ENCODE measurements around the gene SLC22A23. TPM values are rescaled to one million over a fixed set of nuclear protein-coding genes. Genes with fewer than 3 reads are reported as not detected.

SLC22A23 gene
- total and polyA plus RNA-seq, 2 experiments from 2014 or later: 6.1 to 38.3 TPM

DNA sequence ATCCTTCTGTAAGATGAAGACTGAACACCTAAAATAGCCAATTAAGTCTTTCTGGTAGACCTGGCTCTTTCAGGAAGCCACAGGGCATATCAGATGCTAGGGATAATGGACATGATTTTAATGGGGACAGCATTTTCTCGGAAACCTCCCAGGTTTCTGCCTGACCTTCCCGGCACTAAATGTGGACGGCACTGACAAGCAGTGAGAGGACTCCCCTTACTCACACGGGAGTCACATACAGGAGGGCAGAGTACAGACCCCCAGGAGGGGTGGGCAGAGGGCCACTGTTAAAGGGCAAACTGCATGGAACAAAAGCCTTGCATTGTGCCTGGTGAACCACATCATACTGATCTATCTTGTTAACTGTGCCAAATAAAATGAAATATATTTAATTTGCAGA is 178.2 kb downstream of the SLC22A23 start:
- Histone ChIP-seq H3K27me3 (ENCODE audit: insufficient read depth) (no peaks in the 10 kb centered on the region), H3F3A (replicated peaks; ENCODE audit: low read depth) (peaks cover 25% of the 10 kb centered on the region), H3K4me1 (ENCODE audit: insufficient read depth) (peaks cover 21% of the 10 kb centered on the region), H3K4me2 (no peak overlapping the region), H3K27ac (ENCODE audit: low read depth) (no peak overlapping the region), H3K9me2 (ENCODE audit: insufficient read depth) (no peaks in the 10 kb centered on the region), H3K4me3 (no peak overlapping the region), H4K20me1 (replicated peaks; ENCODE audit: insufficient read depth) (no peaks in the 10 kb centered on the region; the same call in 1 of the 2 replicates), H2AFZ (no peak overlapping the region), H3K79me2 (replicated peaks; ENCODE audit: insufficient read depth) (no peaks in the 10 kb centered on the region; the same call in 1 of the 2 replicates), H3K36me3 (ENCODE audit: insufficient read depth) (no peaks in the 10 kb centered on the region)
- Mint-ChIP-seq H3K4me1 (peaks cover 34% of the 10 kb centered on the region), H3K27me3 (ENCODE audit: insufficient read depth, low read depth, poor library complexity) (peaks cover 15% of the 10 kb centered on the region), H3K36me3 (ENCODE audit: low read depth) (peaks cover 43% of the 10 kb centered on the region), H3K27ac (no peak overlapping the region), H3K9me3 (no peaks in the 10 kb centered on the region), H3K4me3 (no peak overlapping the region)
- TF ChIP-seq POLR2AphosphoS5 (IDR thresholded peaks at IDR 0.05; ENCODE audit: low read depth) (no peak), ZNF114 (CRISPR knock-in tag; IDR thresholded peaks at IDR 0.05) (no peak)
- TF ChIP-seq, protein P1, sequence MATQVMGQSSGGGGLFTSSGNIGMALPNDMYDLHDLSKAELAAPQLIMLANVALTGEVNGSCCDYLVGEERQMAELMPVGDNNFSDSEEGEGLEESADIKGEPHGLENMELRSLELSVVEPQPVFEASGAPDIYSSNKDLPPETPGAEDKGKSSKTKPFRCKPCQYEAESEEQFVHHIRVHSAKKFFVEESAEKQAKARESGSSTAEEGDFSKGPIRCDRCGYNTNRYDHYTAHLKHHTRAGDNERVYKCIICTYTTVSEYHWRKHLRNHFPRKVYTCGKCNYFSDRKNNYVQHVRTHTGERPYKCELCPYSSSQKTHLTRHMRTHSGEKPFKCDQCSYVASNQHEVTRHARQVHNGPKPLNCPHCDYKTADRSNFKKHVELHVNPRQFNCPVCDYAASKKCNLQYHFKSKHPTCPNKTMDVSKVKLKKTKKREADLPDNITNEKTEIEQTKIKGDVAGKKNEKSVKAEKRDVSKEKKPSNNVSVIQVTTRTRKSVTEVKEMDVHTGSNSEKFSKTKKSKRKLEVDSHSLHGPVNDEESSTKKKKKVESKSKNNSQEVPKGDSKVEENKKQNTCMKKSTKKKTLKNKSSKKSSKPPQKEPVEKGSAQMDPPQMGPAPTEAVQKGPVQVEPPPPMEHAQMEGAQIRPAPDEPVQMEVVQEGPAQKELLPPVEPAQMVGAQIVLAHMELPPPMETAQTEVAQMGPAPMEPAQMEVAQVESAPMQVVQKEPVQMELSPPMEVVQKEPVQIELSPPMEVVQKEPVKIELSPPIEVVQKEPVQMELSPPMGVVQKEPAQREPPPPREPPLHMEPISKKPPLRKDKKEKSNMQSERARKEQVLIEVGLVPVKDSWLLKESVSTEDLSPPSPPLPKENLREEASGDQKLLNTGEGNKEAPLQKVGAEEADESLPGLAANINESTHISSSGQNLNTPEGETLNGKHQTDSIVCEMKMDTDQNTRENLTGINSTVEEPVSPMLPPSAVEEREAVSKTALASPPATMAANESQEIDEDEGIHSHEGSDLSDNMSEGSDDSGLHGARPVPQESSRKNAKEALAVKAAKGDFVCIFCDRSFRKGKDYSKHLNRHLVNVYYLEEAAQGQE (IDR thresholded peaks at IDR 0.05; ENCODE audit: unreplicated experiment): no peak
- no peak for DNase-seq (ENCODE audit: low spot score)
- ATAC-seq: no peak

DNA sequence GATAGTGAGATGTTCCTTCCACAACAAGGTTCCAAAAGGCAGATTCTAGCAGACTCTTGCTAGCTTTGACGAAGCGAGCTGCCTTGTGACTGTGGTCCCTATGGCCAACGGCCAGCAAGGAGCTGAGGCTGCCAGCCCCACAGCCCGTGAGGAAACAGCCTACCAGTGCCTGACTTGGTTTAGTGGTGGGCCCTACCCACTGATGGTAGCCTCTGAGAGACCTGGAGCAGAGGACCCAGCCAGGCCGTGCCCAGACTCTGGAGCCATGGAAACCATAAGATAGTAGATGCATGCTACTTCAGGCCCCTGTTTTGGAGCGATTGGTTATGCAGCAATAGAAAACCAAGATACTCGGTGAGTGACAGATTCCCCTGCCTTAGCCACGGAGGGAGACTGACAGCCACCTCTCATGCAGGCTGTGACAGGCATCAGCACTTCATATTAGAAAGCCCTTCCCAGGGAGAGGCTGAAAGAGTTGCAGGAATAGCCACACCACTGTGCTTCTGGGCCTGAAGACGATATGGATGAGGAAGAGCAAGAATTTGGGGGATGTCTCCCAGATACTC is 178.9 kb downstream of the SLC22A23 start:
- H3K27me3 Mint-ChIP-seq (ENCODE audit: insufficient read depth, low read depth, poor library complexity): peaks cover 15% of the 10 kb centered on the region
- H3K9me3 Mint-ChIP-seq: no peaks in the 10 kb centered on the region
- Histone ChIP-seq H3K4me3 (no peak overlapping the region), H3K4me1 (ENCODE audit: insufficient read depth) (peaks cover 19% of the 10 kb centered on the region), H3K9me2 (ENCODE audit: insufficient read depth) (no peaks in the 10 kb centered on the region), H2AFZ (no peak overlapping the region), H3F3A (replicated peaks; ENCODE audit: low read depth) (peaks cover 25% of the 10 kb centered on the region), H3K36me3 (ENCODE audit: insufficient read depth) (no peaks in the 10 kb centered on the region), H3K79me2 (replicated peaks; ENCODE audit: insufficient read depth) (no peaks in the 10 kb centered on the region; the same call in 1 of the 2 replicates), H3K27me3 (ENCODE audit: insufficient read depth) (no peaks in the 10 kb centered on the region), H3K27ac (ENCODE audit: low read depth) (no peak overlapping the region), H3K4me2 (no peak overlapping the region), H4K20me1 (replicated peaks; ENCODE audit: insufficient read depth) (no peaks in the 10 kb centered on the region; the same call in 1 of the 2 replicates)
- no peak overlapping the region for H3K4me3 Mint-ChIP-seq
- H3K27ac Mint-ChIP-seq: no peak overlapping the region
- no peak for DNase-seq (ENCODE audit: low spot score)
- H3K4me1 Mint-ChIP-seq: peaks cover 28% of the 10 kb centered on the region
- H3K36me3 Mint-ChIP-seq (ENCODE audit: low read depth): peaks cover 40% of the 10 kb centered on the region
- no peak for ATAC-seq
- TF ChIP-seq ZNF114 (CRISPR knock-in tag; IDR thresholded peaks at IDR 0.05): no peak
- TF ChIP-seq CREB1 (CRISPR knock-in tag; IDR thresholded peaks at IDR 0.05; ENCODE audit: low read depth): no peak
- TF ChIP-seq, protein P2, sequence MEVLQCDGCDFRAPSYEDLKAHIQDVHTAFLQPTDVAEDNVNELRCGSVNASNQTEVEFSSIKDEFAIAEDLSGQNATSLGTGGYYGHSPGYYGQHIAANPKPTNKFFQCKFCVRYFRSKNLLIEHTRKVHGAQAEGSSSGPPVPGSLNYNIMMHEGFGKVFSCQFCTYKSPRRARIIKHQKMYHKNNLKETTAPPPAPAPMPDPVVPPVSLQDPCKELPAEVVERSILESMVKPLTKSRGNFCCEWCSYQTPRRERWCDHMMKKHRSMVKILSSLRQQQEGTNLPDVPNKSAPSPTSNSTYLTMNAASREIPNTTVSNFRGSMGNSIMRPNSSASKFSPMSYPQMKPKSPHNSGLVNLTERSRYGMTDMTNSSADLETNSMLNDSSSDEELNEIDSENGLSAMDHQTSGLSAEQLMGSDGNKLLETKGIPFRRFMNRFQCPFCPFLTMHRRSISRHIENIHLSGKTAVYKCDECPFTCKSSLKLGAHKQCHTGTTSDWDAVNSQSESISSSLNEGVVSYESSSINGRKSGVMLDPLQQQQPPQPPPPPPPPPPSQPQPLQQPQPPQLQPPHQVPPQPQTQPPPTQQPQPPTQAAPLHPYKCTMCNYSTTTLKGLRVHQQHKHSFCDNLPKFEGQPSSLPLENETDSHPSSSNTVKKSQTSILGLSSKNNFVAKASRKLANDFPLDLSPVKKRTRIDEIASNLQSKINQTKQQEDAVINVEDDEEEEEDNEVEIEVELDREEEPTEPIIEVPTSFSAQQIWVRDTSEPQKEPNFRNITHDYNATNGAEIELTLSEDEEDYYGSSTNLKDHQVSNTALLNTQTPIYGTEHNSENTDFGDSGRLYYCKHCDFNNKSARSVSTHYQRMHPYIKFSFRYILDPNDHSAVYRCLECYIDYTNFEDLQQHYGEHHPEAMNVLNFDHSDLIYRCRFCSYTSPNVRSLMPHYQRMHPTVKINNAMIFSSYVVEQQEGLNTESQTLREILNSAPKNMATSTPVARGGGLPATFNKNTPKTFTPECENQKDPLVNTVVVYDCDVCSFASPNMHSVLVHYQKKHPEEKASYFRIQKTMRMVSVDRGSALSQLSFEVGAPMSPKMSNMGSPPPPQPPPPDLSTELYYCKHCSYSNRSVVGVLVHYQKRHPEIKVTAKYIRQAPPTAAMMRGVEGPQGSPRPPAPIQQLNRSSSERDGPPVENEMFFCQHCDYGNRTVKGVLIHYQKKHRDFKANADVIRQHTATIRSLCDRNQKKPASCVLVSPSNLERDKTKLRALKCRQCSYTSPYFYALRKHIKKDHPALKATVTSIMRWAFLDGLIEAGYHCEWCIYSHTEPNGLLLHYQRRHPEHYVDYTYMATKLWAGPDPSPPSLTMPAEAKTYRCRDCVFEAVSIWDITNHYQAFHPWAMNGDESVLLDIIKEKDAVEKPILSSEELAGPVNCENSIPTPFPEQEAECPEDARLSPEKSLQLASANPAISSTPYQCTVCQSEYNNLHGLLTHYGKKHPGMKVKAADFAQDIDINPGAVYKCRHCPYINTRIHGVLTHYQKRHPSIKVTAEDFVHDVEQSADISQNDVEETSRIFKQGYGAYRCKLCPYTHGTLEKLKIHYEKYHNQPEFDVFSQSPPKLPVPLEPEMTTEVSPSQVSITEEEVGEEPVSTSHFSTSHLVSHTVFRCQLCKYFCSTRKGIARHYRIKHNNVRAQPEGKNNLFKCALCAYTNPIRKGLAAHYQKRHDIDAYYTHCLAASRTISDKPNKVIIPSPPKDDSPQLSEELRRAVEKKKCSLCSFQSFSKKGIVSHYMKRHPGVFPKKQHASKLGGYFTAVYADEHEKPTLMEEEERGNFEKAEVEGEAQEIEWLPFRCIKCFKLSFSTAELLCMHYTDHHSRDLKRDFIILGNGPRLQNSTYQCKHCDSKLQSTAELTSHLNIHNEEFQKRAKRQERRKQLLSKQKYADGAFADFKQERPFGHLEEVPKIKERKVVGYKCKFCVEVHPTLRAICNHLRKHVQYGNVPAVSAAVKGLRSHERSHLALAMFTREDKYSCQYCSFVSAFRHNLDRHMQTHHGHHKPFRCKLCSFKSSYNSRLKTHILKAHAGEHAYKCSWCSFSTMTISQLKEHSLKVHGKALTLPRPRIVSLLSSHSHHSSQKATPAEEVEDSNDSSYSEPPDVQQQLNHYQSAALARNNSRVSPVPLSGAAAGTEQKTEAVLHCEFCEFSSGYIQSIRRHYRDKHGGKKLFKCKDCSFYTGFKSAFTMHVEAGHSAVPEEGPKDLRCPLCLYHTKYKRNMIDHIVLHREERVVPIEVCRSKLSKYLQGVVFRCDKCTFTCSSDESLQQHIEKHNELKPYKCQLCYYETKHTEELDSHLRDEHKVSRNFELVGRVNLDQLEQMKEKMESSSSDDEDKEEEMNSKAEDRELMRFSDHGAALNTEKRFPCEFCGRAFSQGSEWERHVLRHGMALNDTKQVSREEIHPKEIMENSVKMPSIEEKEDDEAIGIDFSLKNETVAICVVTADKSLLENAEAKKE (CRISPR knock-in tag; IDR thresholded peaks at IDR 0.05): no peak
- TF ChIP-seq, protein P3, sequence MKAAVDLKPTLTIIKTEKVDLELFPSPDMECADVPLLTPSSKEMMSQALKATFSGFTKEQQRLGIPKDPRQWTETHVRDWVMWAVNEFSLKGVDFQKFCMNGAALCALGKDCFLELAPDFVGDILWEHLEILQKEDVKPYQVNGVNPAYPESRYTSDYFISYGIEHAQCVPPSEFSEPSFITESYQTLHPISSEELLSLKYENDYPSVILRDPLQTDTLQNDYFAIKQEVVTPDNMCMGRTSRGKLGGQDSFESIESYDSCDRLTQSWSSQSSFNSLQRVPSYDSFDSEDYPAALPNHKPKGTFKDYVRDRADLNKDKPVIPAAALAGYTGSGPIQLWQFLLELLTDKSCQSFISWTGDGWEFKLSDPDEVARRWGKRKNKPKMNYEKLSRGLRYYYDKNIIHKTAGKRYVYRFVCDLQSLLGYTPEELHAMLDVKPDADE (IDR thresholded peaks at IDR 0.05): no peak
- no peak for TF ChIP-seq EZH2 (IDR thresholded peaks at IDR 0.05; ENCODE audit: low read depth, unreplicated experiment)
- no peak for TF ChIP-seq NANOG (IDR thresholded peaks at IDR 0.05; ENCODE audit: borderline replicate concordance)
- TF ChIP-seq STAT1 (IDR thresholded peaks at IDR 0.05; ENCODE audit: unreplicated experiment): no peak
- no peak for TF ChIP-seq EZH2phosphoT487 (IDR thresholded peaks at IDR 0.05; ENCODE audit: unreplicated experiment)
- TF ChIP-seq JUNB (IDR thresholded peaks at IDR 0.05; ENCODE audit: unreplicated experiment): no peak
- no peak for TF ChIP-seq ZNF331 (CRISPR knock-in tag; IDR thresholded peaks at IDR 0.05; ENCODE audit: low read depth)
